CD14-positive monocyte (primary cell): ENCODE measurements around the gene LRRC74A. TPM values are rescaled to one million over a fixed set of nuclear protein-coding genes. Genes with fewer than 3 reads are reported as not detected.

Source experiments
- DNase-seq, 3 donors: peaks; one replicate each; pipeline ENCODE4 v3.0.0-alpha.2; 2011 to 2022
- H2AFZ ChIP-seq: 2 replicates; pipeline ENCODE4 v1.6.0; 2012; ENCODE audit warnings: mild to moderate bottlenecking, low read depth, low read length, inconsistent platforms; ENCODE audit not compliant: insufficient read depth, poor library complexity, severe bottlenecking
- H3K27ac ChIP-seq, 2 donors: 1 replicate in 1 of 2; 2 replicates in 1 of 2; pipeline ENCODE4 v1.5.1; 2012 to 2013; ENCODE audit warnings: low read length in 2 of 2, control low read depth in 1 of 2, inconsistent platforms in 1 of 2, low read depth in 1 of 2, mild to moderate bottlenecking in 1 of 2
- H3K27me3 ChIP-seq, 2 donors: one replicate each; pipeline versions ENCODE4 v1.6.0 to v1.6.1; 2011 to 2013; ENCODE audit warnings: low read length in 2 of 2; ENCODE audit not compliant: control insufficient read depth in 2 of 2, insufficient read depth in 2 of 2
- H3K36me3 ChIP-seq, 2 donors: replicated peaks in 1 of 2; 1 replicate in 1 of 2; 2 replicates in 1 of 2; pipeline versions ENCODE4 v1.5.1 to v1.6.1; 2012 to 2013; ENCODE audit warnings: low read length in 2 of 2, control low read depth in 1 of 2, inconsistent platforms in 1 of 2, mild to moderate bottlenecking in 1 of 2; ENCODE audit not compliant: insufficient read depth in 2 of 2, control insufficient read depth in 1 of 2
- H3K4me1 ChIP-seq, 2 donors: 1 replicate in 1 of 2; 2 replicates in 1 of 2; pipeline versions ENCODE4 v1.5.1 to v1.6.1; 2012 to 2013; ENCODE audit warnings: low read length in 2 of 2, control low read depth in 1 of 2, inconsistent platforms in 1 of 2, mild to moderate bottlenecking in 1 of 2, moderate library complexity in 1 of 2; ENCODE audit not compliant: insufficient read depth in 2 of 2, control insufficient read depth in 1 of 2
- H3K4me2 ChIP-seq: replicated peaks from 2 replicates; pipeline ENCODE3; 2012; ENCODE audit warnings: low read length, moderate library complexity, mild to moderate bottlenecking; ENCODE audit not compliant: poor library complexity, severe bottlenecking; ENCODE audit errors: extremely low read depth
- H3K4me3 ChIP-seq, 3 experiments: fragments of 200-600 bp in 1 of 3; sonication (generic) in 1 of 3; replicated peaks in 1 of 3; 1 replicate in 2 of 3; 2 replicates in 1 of 3; pipeline ENCODE4 v1.5.1; 2011 to 2013; ENCODE audit warnings: low read length in 3 of 3, mild to moderate bottlenecking in 3 of 3, control low read depth in 2 of 3, low read depth in 2 of 3, inconsistent platforms in 1 of 3, moderate library complexity in 1 of 3
- H3K79me2 ChIP-seq: 2 replicates; pipeline ENCODE4 v1.6.0; 2012; ENCODE audit warnings: mild to moderate bottlenecking, control low read depth, inconsistent platforms, low read length, moderate library complexity; ENCODE audit not compliant: insufficient read depth
- H3K9ac ChIP-seq: 2 replicates; pipeline ENCODE4 v1.6.0; 2017; ENCODE audit warnings: low read length, mild to moderate bottlenecking; ENCODE audit not compliant: insufficient read depth, poor library complexity, severe bottlenecking
- H3K9me3 ChIP-seq, 2 donors: replicated peaks in 1 of 2; 1 replicate in 1 of 2; 2 replicates in 1 of 2; pipeline versions ENCODE4 v1.5.1 to v1.6.1; 2012 to 2013; ENCODE audit warnings: low read length in 2 of 2, control low read depth in 1 of 2; ENCODE audit not compliant: control insufficient read depth in 1 of 2, insufficient read depth in 1 of 2
- H4K20me1 ChIP-seq: 2 replicates; pipeline ENCODE4 v1.6.0; 2012; ENCODE audit warnings: mild to moderate bottlenecking, low read length, control low read depth, moderate library complexity; ENCODE audit not compliant: insufficient read depth
- H3K27ac Mint-ChIP-seq, 7 donors: one replicate each; pipeline ENCODE4 v1.8.0; 2020; ENCODE audit warnings: mild to moderate bottlenecking in 7 of 7, mixed read lengths in 7 of 7, moderate library complexity in 6 of 7, inconsistent platforms in 2 of 7
- H3K27me3 Mint-ChIP-seq, 3 donors: one replicate each; pipeline ENCODE4 v1.8.0; 2021 to 2022; ENCODE audit warnings: low read depth in 3 of 3, mild to moderate bottlenecking in 3 of 3, mixed read lengths in 3 of 3, moderate library complexity in 3 of 3, inconsistent platforms in 1 of 3
- H3K36me3 Mint-ChIP-seq, 2 donors: one replicate each; pipeline ENCODE4 v1.8.0; 2020; ENCODE audit warnings: mixed read lengths in 2 of 2, inconsistent platforms in 1 of 2, mild to moderate bottlenecking in 1 of 2
- H3K4me1 Mint-ChIP-seq: one replicate; pipeline ENCODE4 v1.8.0; 2020; ENCODE audit warnings: mild to moderate bottlenecking, mixed read lengths
- H3K4me3 Mint-ChIP-seq, 2 donors: one replicate each; pipeline ENCODE4 v1.8.0; 2020; ENCODE audit warnings: mild to moderate bottlenecking in 2 of 2, mixed read lengths in 2 of 2, moderate library complexity in 1 of 2
- H3K9me3 Mint-ChIP-seq, 7 donors: one replicate each; pipeline ENCODE4 v1.8.0; 2020 to 2022; ENCODE audit warnings: mixed read lengths in 7 of 7, mild to moderate bottlenecking in 6 of 7, moderate library complexity in 6 of 7, inconsistent platforms in 2 of 7
- CTCF ChIP-seq: fragments of 200-600 bp; IDR thresholded peaks from one replicate; pipeline ENCODE4 v1.8.0; 2022; ENCODE audit warnings: antibody characterized with exemption, mild to moderate bottlenecking
- WGBS: methylation state at CpG from one replicate; pipeline ENCODE4 v1.1.5; 2013; ENCODE audit warnings: missing lambda C conversion rate; ENCODE audit not compliant: insufficient coverage; 5-methylcytosine and 5-hydroxymethylcytosine counted together
- intact Hi-C, 2 donors: fragments of 100-400 bp; cut with micrococcal nuclease; formaldehyde crosslinking; loops; one replicate each; pipeline versions ENCODE4 v1.15.0 to v1.15.1; 2023
- polyA plus RNA-seq, 3 donors: library from polyadenylated mRNA; depleted of rRNA in 1 of 3; unstranded in 2 of 3; stranded (reverse) in 1 of 3; fragments of 300-500 nt in 2 of 3; fragments of >200 nt in 1 of 3; fragmentation: Illumina TruSeq in 2 of 3; gene quantifications; 1 replicate in 2 of 3; 2 replicates in 1 of 3; pipeline ENCODE4 v1.2.3, GENCODE V29; 2012 to 2021

Gene LRRC74A
- polyA plus RNA-seq, 3 donors, result 0.24 TPM; not detected in 2

DNA sequence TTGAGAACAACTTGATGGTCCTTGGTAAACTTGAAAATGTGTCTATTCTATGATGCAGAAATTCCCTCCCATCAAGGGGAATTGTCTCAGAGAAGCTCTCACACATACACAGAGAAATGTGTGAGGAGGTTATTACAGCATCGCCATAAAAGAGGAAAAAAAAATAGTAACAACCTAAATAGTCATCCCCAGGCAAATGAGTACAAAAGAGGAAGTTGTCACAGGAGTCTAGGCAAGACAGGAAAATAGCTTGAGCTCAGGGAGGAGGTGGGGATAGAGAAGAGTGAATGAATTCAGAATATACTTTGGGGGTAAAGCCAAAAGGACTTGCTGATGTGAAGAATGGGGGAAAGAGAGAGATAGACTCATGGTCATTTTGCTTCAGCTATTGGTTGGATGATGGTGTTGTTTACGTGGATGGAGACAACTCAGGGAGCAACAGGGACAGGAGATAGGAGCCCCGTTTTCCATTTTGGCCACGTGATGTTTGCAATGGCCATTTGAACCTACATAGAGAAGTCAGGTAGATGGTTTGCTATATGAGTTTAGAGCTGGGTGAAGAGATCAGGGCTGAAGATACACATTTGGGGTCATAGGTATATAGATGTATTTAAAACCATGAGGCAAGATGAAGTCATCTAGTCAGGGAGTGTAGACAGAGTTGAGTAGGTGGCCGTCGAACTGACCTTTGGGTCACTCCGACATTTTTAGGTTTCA lies 20.3 kb downstream of the LRRC74A start:
- H3K4me3 ChIP-seq, result no peak overlapping the region
- Mint-ChIP-seq H3K36me3 (peaks cover 0 to 3% of the 10 kb centered on the region in 2 donors), H3K4me1 (peaks cover 32% of the 10 kb centered on the region), H3K27ac (peak overlapping the region; percentile 0 to 71 (median 60)), H3K4me3 (peak overlapping the region in 1 of 2 donors; percentile 8), H3K9me3 (no peaks in the 10 kb centered on the region), H3K27me3 (peaks cover 0 to 2% (median 0%) of the 10 kb centered on the region in 3 donors)
- no peaks in the 10 kb centered on the region for H3K9me3 ChIP-seq
- peak overlapping the region; percentile 17 for H2AFZ ChIP-seq
- peak; percentile 58 to 76 (median 67) for DNase-seq
- intact Hi-C loops, result no loop called here
- 88% methylated on average over 6 of the region's 7 CpGs for WGBS
- H3K79me2 ChIP-seq, result no peaks in the 10 kb centered on the region
- H3K36me3 ChIP-seq, result no peaks in the 10 kb centered on the region
- H3K9ac ChIP-seq, result no peak overlapping the region
- no peaks in the 10 kb centered on the region for H4K20me1 ChIP-seq
- H3K4me2 ChIP-seq, result peak overlapping the region; percentile 2
- peak overlapping the region in 1 of 2 donors; percentile 56 for H3K27ac ChIP-seq
- TF ChIP-seq CTCF, result no peak
- peaks cover 36 to 37% of the 10 kb centered on the region in 2 donors for H3K4me1 ChIP-seq
- H3K27me3 ChIP-seq, result no peaks in the 10 kb centered on the region

DNA sequence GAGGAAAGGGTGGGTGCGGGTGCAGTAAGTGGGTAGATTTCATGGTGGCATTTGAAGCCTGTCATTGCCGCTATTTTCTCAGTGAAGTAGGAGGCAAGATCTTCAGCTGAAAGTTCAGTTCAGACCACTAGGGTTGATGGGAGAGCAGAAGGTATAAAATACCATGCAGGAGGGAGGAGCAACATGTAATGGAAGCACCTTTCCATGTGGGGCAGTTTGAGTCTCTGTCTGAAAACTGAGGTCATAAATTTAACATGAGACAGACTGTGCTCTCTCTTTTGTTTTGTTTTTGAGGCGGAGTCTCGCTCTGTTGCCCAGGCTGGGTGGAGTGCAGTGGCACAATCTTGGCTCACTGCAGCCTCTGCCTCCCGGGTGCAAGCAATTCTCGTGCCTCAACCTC lies 22.7 kb downstream of the LRRC74A start:
- Histone ChIP-seq H3K9me3 (no peaks in the 10 kb centered on the region), H3K9ac (no peak overlapping the region), H3K79me2 (no peaks in the 10 kb centered on the region), H3K27ac (no peak overlapping the region), H3K4me1 (peaks cover 31 to 32% of the 10 kb centered on the region in 2 donors), H4K20me1 (no peaks in the 10 kb centered on the region), H3K4me2 (no peak overlapping the region), H3K27me3 (no peaks in the 10 kb centered on the region), H3K4me3 (no peak overlapping the region), H2AFZ (no peak overlapping the region), H3K36me3 (no peaks in the 10 kb centered on the region)
- no peaks in the 10 kb centered on the region for H3K9me3 Mint-ChIP-seq
- H3K4me1 Mint-ChIP-seq, result peaks cover 32% of the 10 kb centered on the region
- TF ChIP-seq CTCF, result no peak
- peaks cover 0 to 9% of the 10 kb centered on the region in 2 donors for H3K36me3 Mint-ChIP-seq
- H3K27me3 Mint-ChIP-seq, result peaks cover 0 to 2% (median 0%) of the 10 kb centered on the region in 3 donors
- no peak overlapping the region for H3K4me3 Mint-ChIP-seq
- H3K27ac Mint-ChIP-seq, result no peak overlapping the region
- intact Hi-C loops, result no loop called here
- WGBS, result 93% methylated on average over 6 of the region's 6 CpGs
- DNase-seq, result no peak
